GM12878 (cell line): ENCODE data around the gene WNT5B. TPM values are rescaled to one million over a fixed set of nuclear protein-coding genes. Genes with fewer than 3 reads are reported as not detected.

Source experiments
- ATAC-seq: fragments of 200-7000 bp; cut with Tn5 transposase; 3 replicates; pipeline ENCODE4 v1.9.1; 2020; ENCODE audit warnings: mild to moderate bottlenecking, moderate library complexity
- BruUV-seq: library from RNA; stranded (reverse); fragments of 400-500 nt; replicated peaks from 2 replicates; lab custom pipeline; 2021; lab: Mats Ljungman, UMichigan
- CTCF ChIA-PET: fragments of 300-600 bp; sonication (Branson Sonifier 250); formaldehyde crosslinking; extraction: SDS; loops from one replicate; lab custom pipeline; 2021; ENCODE audit warnings: inconsistent platforms; lab: Yijun Ruan, JAX
- POLR2A ChIA-PET: fragments of 350-600 bp; formaldehyde crosslinking; extraction: SDS; loops from one replicate; lab custom pipeline; 2021; ENCODE audit warnings: inconsistent platforms; lab: Charles Lee
- RAD21 ChIA-PET: fragments of 300-600 bp; sonication (Branson Sonifier 250); formaldehyde crosslinking; loops from one replicate; lab custom pipeline; 2023; ENCODE audit warnings: antibody characterized with exemption; ENCODE audit not compliant: unreplicated experiment; lab: Charles Lee
- SMC1A ChIA-PET: fragments of 300-600 bp; sonication (Branson Sonifier 250); formaldehyde crosslinking; loops from one replicate; lab custom pipeline; 2023; ENCODE audit not compliant: unreplicated experiment, uncharacterized antibody; lab: Charles Lee
- DNase-seq: peaks from one replicate; pipeline ENCODE4 v3.0.0-alpha.2; 2011; ENCODE audit warnings: low read depth, low spot score
- FAIRE-seq: peaks from 3 replicates; lab custom pipeline; 2011; peaks lifted over from hg19 to GRCh38; lab: Jason Lieb, UNC
- H2AFZ ChIP-seq: 2 replicates; pipeline ENCODE4 v1.6.0; 2011; ENCODE audit warnings: low read depth, low read length, control low read depth; ENCODE audit not compliant: control insufficient read depth
- H3K27ac ChIP-seq: 2 replicates; pipeline ENCODE4 v1.5.1; 2011; ENCODE audit warnings: control low read depth; ENCODE audit not compliant: control insufficient read depth, insufficient read depth
- H3K27me3 ChIP-seq, 2 experiments: replicated peaks in 1 of 2; 2 replicates each; pipeline versions ENCODE4 v1.6.0 to v1.6.1; 2011; ENCODE audit warnings: low read length in 1 of 2; ENCODE audit not compliant: control insufficient read depth in 2 of 2, insufficient read depth in 2 of 2
- H3K36me3 ChIP-seq, 2 experiments: 2 replicates each; pipeline ENCODE4 v1.5.1; 2011; ENCODE audit warnings: low read length in 1 of 2; ENCODE audit not compliant: control insufficient read depth in 2 of 2, insufficient read depth in 2 of 2
- H3K4me1 ChIP-seq: 2 replicates; pipeline ENCODE4 v1.6.1; 2011; ENCODE audit warnings: mild to moderate bottlenecking, low read length, moderate library complexity, mixed read lengths; ENCODE audit not compliant: control insufficient read depth, insufficient read depth
- H3K4me2 ChIP-seq: 2 replicates; pipeline ENCODE4 v1.6.0; 2011; ENCODE audit warnings: control low read depth; ENCODE audit not compliant: control insufficient read depth, insufficient read depth
- H3K4me3 ChIP-seq: fragments of 200-600 bp; sonication (generic); 2 replicates; pipeline ENCODE4 v1.5.1; 2016
- H3K79me2 ChIP-seq: 2 replicates; pipeline ENCODE4 v1.6.0; 2011; ENCODE audit warnings: low read length; ENCODE audit not compliant: control insufficient read depth, insufficient read depth
- H3K9ac ChIP-seq: 2 replicates; pipeline ENCODE4 v1.8.0; 2011; ENCODE audit warnings: low read length, control low read depth, mixed read lengths; ENCODE audit not compliant: control insufficient read depth, insufficient read depth
- H3K9me3 ChIP-seq: replicated peaks from 3 replicates; pipeline ENCODE4 v1.5.1; 2011; ENCODE audit warnings: mild to moderate bottlenecking, low read length; ENCODE audit not compliant: control insufficient read depth, insufficient read depth
- H4K20me1 ChIP-seq: 2 replicates; pipeline ENCODE4 v1.6.0; 2011; ENCODE audit not compliant: control insufficient read depth, insufficient read depth
- BACH1 ChIP-seq: fragments of 450-650 bp; IDR thresholded peaks from 2 replicates; pipeline ENCODE4 v1.6.1; 2017; ENCODE audit warnings: mild to moderate bottlenecking, borderline replicate concordance
- EGR1 ChIP-seq, 2 experiments: IDR thresholded peaks; 1 replicate in 1 of 2; 2 replicates in 1 of 2; pipeline ENCODE4 v1.6.1; 2011 to 2012; ENCODE audit warnings: low read depth in 2 of 2, low read length in 2 of 2, borderline replicate concordance in 1 of 2, mild to moderate bottlenecking in 1 of 2, moderate library complexity in 1 of 2
- IKZF1 ChIP-seq: fragments of 450-650 bp; conservative IDR thresholded peaks from 2 replicates; pipeline ENCODE4 v1.6.1; 2017; ENCODE audit warnings: antibody characterized with exemption, mild to moderate bottlenecking
- IKZF2 ChIP-seq, 2 experiments: fragments of 450-650 bp; IDR thresholded peaks; 2 replicates each; pipeline ENCODE4 v1.6.1; 2017; ENCODE audit warnings: mild to moderate bottlenecking in 2 of 2, moderate library complexity in 2 of 2
- IRF4 ChIP-seq: IDR thresholded peaks from 2 replicates; pipeline ENCODE4 v1.6.1; 2011; ENCODE audit warnings: low read depth, low read length
- NR2F1 ChIP-seq: fragments of 450-650 bp; conservative IDR thresholded peaks from 2 replicates; pipeline ENCODE4 v1.6.1; 2017; ENCODE audit warnings: mild to moderate bottlenecking
- SPI1 ChIP-seq: IDR thresholded peaks from 2 replicates; pipeline ENCODE4 v1.6.1; 2011; ENCODE audit warnings: low read depth, mild to moderate bottlenecking, low read length, moderate library complexity, borderline replicate concordance; ENCODE audit not compliant: insufficient read depth
- TARDBP ChIP-seq: IDR thresholded peaks from 2 replicates; pipeline ENCODE4 v1.6.1; 2016; ENCODE audit warnings: borderline replicate concordance
- TCF3 ChIP-seq: IDR thresholded peaks from 2 replicates; pipeline ENCODE4 v1.6.1; 2012; ENCODE audit warnings: low read depth, mild to moderate bottlenecking, low read length, borderline replicate concordance; ENCODE audit not compliant: insufficient read depth
- WRNIP1 ChIP-seq: IDR thresholded peaks from 2 replicates; pipeline ENCODE4 v1.6.1; 2011; ENCODE audit warnings: low read depth, low read length, improper control_type of control experiment, borderline replicate concordance
- YY1 ChIP-seq: IDR thresholded peaks from 2 replicates; pipeline ENCODE4 v1.6.1; 2011; ENCODE audit warnings: low read depth, mild to moderate bottlenecking, low read length
- WGBS: methylation state at CpG from one replicate; pipeline ENCODE4 v1.1.6; 2016; ENCODE audit warnings: low lambda C conversion rate; ENCODE audit not compliant: insufficient replicate concordance, insufficient coverage; ENCODE audit errors: missing lambda C conversion rate; 5-methylcytosine and 5-hydroxymethylcytosine counted together
- in situ Hi-C: fragments of 300-500 bp; cut with MboI; formaldehyde crosslinking; loops from 9 replicates; pipeline ENCODE4 v1.14.3; 2018; ENCODE audit warnings: mixed read lengths
- intact Hi-C: fragments of 100-400 bp; cut with micrococcal nuclease; formaldehyde crosslinking; loops from one replicate; pipeline ENCODE4 v1.14.2; 2022; ENCODE audit not compliant: unreplicated experiment
- polyA plus RNA-seq, 11 experiments: library from polyadenylated mRNA; depleted of rRNA in 4 of 11; unstranded in 6 of 11; stranded (reverse) in 5 of 11; fragments of >200 nt; fragmentation: Nextera tagmentation in 4 of 11; fragmentation: Illumina TruSeq in 1 of 11; extraction: Ambion mirVana in 4 of 11; extraction: Trizol in 1 of 11; gene quantifications; 1 replicate in 1 of 11; 2 replicates in 10 of 11; pipeline versions ENCODE4 v1.2.1 to v1.2.3, GENCODE V29; 2011 to 2016; ENCODE audit warnings: inconsistent platforms in 2 of 11, missing spikeins in 2 of 11, low read depth in 1 of 11
- total RNA-seq, 4 experiments: library from RNA; depleted of rRNA in 3 of 4; stranded (reverse); fragments of >200 nt in 3 of 4; fragmentation: Illumina TruSeq in 1 of 4; extraction: Trizol in 1 of 4; gene quantifications; 2 replicates each; pipeline versions ENCODE4 v1.2.1 to v1.2.3, GENCODE V29; 2013 to 2021
- TF ChIP-seq, protein P1 (sequence below): fragments of 450-650 bp; IDR thresholded peaks from 2 replicates; pipeline ENCODE4 v1.6.1; 2017; ENCODE audit warnings: mild to moderate bottlenecking, moderate library complexity
- TF ChIP-seq, protein P2 (sequence below): IDR thresholded peaks from 2 replicates; pipeline ENCODE4 v1.6.1; 2011; ENCODE audit warnings: borderline replicate concordance, low read depth, mild to moderate bottlenecking, moderate library complexity, low read length; ENCODE audit not compliant: insufficient read depth, poor library complexity, severe bottlenecking

The WNT5B gene
- total and polyA plus RNA-seq, 10 of the 15 experiments (the other 5 are each of a cell fraction or from before 2014, with no cell fraction given): 0.45 to 18.3 (median 5.4) TPM

DNA sequence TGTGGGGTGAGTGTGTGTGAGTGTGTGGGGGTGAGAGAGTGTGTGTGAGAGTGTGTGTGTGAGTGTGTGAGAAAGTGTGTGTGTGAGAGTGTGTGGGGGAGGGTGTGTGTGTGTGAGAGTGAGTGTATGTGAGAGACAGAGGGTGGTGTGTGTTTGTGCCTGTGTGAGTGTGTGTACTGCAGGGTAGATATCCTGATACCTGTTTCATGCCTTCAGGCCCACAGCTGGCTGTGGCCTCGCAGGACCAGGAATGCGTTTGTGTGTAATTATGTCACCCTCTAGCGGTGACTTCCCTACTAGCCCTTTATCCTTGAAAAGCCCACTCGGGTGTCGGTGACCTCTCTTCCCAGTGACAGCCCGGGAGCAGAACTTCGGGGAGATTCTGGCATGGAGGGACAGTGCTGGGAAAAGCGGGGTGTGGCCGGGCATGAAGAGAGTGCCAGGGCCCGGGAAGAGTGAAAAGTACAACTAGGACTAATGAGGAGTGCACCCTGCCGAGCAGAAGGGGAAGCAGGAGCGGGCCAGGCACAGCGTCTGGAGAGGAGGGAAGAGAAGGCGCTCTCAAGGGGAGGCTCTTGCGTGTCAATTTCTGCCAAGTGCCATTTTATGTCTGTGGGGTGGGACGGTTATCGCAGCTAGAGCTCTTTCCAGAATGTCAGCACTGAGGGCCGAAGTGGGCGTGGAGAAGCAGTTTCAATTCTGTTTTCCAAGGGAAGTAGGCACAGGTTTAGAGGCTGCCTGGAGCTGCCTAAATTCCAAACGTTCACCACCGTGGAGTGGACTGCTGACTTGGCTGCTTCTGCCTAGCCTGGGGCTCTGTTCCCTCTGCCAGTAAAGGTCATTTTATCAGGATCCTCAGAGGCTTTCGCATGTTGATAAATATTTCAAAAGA is 23.7 kb upstream of the WNT5B start:
- H3K9me3 ChIP-seq: no peaks in the 10 kb centered on the region
- no peaks in the 10 kb centered on the region for H4K20me1 ChIP-seq
- H3K27me3 ChIP-seq: no peaks in the 10 kb centered on the region
- ATAC-seq: peak; percentile 73
- peak; percentile 82 for FAIRE-seq
- peak overlapping the region; percentile 99 for H3K4me2 ChIP-seq
- no peaks in the 10 kb centered on the region; the same call in 1 of the 2 replicates for H3K79me2 ChIP-seq
- POLR2A ChIA-PET: interaction anchor here (0.6 to 2.4 kb wide), 5 partner anchors 11 to 71 kb away, joined by 3 to 13 read pairs (median 5); no protein-coding TSS in a partner anchor
- WGBS: 1% methylated on average over 22 of the region's 22 CpGs
- H3K36me3 ChIP-seq: no peaks in the 10 kb centered on the region
- DNase-seq: no peak
- peak overlapping the region; percentile 61; the same call in 1 of the 2 replicates for H3K4me3 ChIP-seq
- CTCF ChIA-PET: interaction anchor here (0.7 to 3.1 kb wide), 24 partner anchors 10 to 647 kb away, joined by 3 to 71 read pairs (median 5); partner anchors contain the start of gene WNT5B
- in situ Hi-C loops: no loop called here
- SMC1A ChIA-PET: interaction anchor here (0.6 to 2.8 kb wide), 21 partner anchors 10 to 1035 kb away, joined by 3 to 61 read pairs (median 4); no protein-coding TSS in a partner anchor
- intact Hi-C loops: no loop called here
- BruUV-seq: TSS peak; percentile 83
- H3K4me1 ChIP-seq: peaks cover 48% of the 10 kb centered on the region
- H2AFZ ChIP-seq: peak overlapping the region; percentile 89
- H3K9ac ChIP-seq: peak overlapping the region; percentile 71
- RAD21 ChIA-PET: interaction anchor here (1.0 to 2.8 kb wide), 18 partner anchors 12 to 512 kb away, joined by 3 to 68 read pairs (median 6); partner anchors contain the start of gene WNT5B
- H3K27ac ChIP-seq: peak overlapping the region; percentile 79
- TF ChIP-seq SPI1 (peak; percentile 42; the same call in 1 of the 2 replicates), IKZF1 (peak; percentile 76), BACH1 (0 out of 2 replicates have a peak, but pooled peaks have one; percentile 11), TARDBP (no peak), IRF4 (peak; percentile 74; the same call in 1 of the 2 replicates), WRNIP1 (0 out of 2 replicates have a peak, but pooled peaks have one; percentile 55), EGR1 (IDR thresholded peaks at IDR 0.05; ENCODE audit: borderline replicate concordance in 1 of 2, low read depth in 2 of 2, low read length in 2 of 2) (0 out of 3 replicates have a peak, but pooled peaks of 1 of the 2 experiments have one; percentile 6), YY1 (peak; percentile 39; the same call in 1 of the 2 replicates), NR2F1 (peak; percentile 44; the same call in 1 of the 2 replicates), TCF3 (peak; percentile 72; the same call in 1 of the 2 replicates), IKZF2 (IDR thresholded peaks at IDR 0.05) (peak; percentile 81 to 83)
- TF ChIP-seq, protein P1, sequence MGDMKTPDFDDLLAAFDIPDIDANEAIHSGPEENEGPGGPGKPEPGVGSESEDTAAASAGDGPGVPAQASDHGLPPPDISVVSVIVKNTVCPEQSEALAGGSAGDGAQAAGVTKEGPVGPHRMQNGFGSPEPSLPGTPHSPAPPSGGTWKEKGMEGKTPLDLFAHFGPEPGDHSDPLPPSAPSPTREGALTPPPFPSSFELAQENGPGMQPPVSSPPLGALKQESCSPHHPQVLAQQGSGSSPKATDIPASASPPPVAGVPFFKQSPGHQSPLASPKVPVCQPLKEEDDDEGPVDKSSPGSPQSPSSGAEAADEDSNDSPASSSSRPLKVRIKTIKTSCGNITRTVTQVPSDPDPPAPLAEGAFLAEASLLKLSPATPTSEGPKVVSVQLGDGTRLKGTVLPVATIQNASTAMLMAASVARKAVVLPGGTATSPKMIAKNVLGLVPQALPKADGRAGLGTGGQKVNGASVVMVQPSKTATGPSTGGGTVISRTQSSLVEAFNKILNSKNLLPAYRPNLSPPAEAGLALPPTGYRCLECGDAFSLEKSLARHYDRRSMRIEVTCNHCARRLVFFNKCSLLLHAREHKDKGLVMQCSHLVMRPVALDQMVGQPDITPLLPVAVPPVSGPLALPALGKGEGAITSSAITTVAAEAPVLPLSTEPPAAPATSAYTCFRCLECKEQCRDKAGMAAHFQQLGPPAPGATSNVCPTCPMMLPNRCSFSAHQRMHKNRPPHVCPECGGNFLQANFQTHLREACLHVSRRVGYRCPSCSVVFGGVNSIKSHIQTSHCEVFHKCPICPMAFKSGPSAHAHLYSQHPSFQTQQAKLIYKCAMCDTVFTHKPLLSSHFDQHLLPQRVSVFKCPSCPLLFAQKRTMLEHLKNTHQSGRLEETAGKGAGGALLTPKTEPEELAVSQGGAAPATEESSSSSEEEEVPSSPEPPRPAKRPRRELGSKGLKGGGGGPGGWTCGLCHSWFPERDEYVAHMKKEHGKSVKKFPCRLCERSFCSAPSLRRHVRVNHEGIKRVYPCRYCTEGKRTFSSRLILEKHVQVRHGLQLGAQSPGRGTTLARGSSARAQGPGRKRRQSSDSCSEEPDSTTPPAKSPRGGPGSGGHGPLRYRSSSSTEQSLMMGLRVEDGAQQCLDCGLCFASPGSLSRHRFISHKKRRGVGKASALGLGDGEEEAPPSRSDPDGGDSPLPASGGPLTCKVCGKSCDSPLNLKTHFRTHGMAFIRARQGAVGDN: no peak
- TF ChIP-seq, protein P2, sequence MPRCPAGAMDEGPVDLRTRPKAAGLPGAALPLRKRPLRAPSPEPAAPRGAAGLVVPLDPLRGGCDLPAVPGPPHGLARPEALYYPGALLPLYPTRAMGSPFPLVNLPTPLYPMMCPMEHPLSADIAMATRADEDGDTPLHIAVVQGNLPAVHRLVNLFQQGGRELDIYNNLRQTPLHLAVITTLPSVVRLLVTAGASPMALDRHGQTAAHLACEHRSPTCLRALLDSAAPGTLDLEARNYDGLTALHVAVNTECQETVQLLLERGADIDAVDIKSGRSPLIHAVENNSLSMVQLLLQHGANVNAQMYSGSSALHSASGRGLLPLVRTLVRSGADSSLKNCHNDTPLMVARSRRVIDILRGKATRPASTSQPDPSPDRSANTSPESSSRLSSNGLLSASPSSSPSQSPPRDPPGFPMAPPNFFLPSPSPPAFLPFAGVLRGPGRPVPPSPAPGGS: peak; percentile 46
